BE2C (cell line): ENCODE results near the gene RUNX2.

ENCODE experiments used
- DNase-seq: peaks from one replicate; pipeline ENCODE4 v3.0.0-alpha.2; 2020
- H3K27me3 ChIP-seq: fragments of 250-450 bp; sonication (Bioruptor Pico); 2 replicates; pipeline ENCODE4 v1.5.1; 2020; ENCODE audit warnings: mild to moderate bottlenecking
- H3K36me3 ChIP-seq: fragments of 250-450 bp; sonication (Bioruptor Pico); 2 replicates; pipeline ENCODE4 v1.5.1; 2020; ENCODE audit warnings: mild to moderate bottlenecking
- H3K4me1 ChIP-seq: fragments of 250-450 bp; sonication (Bioruptor Pico); 2 replicates; pipeline ENCODE4 v1.5.1; 2020
- H3K4me3 ChIP-seq: 2 replicates; pipeline ENCODE4 v1.5.1; 2011; ENCODE audit warnings: low read depth, low read length
- H3K9me3 ChIP-seq: fragments of 250-450 bp; sonication (Bioruptor Pico); 2 replicates; pipeline ENCODE4 v1.5.1; 2020
- CTCF ChIP-seq: IDR thresholded peaks from 2 replicates; pipeline ENCODE4 v1.5.1; 2012; ENCODE audit warnings: mild to moderate bottlenecking, low read depth, low read length

Gene RUNX2

GRCh38 chr6:45314146-45314545 is 14.0 kb upstream of the RUNX2 start:
- Histone ChIP-seq H3K27me3 (no peaks in the 10 kb centered on the region; the same call in 1 of the 2 replicates), H3K4me1 (no peaks in the 10 kb centered on the region)

GRCh38 chr6:45320349-45320748 is 7.8 kb upstream of the RUNX2 start:
- TF ChIP-seq CTCF: no peak
- Histone ChIP-seq H3K4me1 (no peaks in the 10 kb centered on the region), H3K36me3 (no peaks in the 10 kb centered on the region), H3K9me3 (no peaks in the 10 kb centered on the region), H3K4me3 (no peak overlapping the region), H3K27me3 (peaks cover 4% of the 10 kb centered on the region; the same call in 1 of the 2 replicates)
- DNase-seq: no peak

More at GRCh38 chr6:45314146-45314545, 14.0 kb upstream of the RUNX2 start:
- Histone ChIP-seq H3K36me3 (no peaks in the 10 kb centered on the region), H3K9me3 (no peaks in the 10 kb centered on the region), H3K4me3 (no peak overlapping the region)
- no peak for TF ChIP-seq CTCF
- DNase-seq: no peak

DNA sequence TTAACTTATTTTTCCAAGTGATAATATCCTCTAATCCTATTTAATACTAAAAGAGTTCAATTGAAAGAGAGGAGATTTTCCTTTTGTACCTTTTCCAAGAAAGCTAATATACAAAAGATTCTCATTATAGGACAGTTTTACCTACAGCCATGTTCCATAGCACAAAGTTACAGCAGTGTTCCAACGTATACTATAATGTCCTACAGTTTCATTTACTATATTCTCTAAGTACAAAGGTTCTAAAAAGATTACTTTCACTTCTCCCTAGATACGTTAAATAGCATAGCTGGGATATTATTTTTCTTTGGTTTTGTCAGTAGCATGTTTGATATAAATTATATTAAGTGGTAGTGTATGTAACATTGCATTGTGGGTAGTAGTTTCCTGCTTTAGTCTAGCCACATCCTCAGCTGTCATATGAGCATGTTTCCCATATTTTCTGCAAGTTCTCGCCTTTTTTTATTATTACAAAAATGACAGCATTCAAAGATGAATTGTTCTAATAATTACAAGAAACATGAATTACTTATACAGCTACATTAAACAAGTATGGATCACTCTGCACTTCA is 4.4 kb upstream of the RUNX2 start:
- Histone ChIP-seq H3K27me3 (peaks cover 7% of the 10 kb centered on the region), H3K4me3 (no peak overlapping the region), H3K9me3 (no peaks in the 10 kb centered on the region), H3K36me3 (no peaks in the 10 kb centered on the region), H3K4me1 (no peaks in the 10 kb centered on the region)
- DNase-seq: no peak
- TF ChIP-seq CTCF: no peak

GRCh38 chr6:45326698-45327417 is 1.3 kb upstream of the RUNX2 start:
- Histone ChIP-seq H3K36me3 (no peaks in the 10 kb centered on the region), H3K27me3 (peaks cover 10% of the 10 kb centered on the region), H3K4me3 (no peak overlapping the region), H3K4me1 (no peaks in the 10 kb centered on the region), H3K9me3 (no peaks in the 10 kb centered on the region)
- DNase-seq: no peak
- no peak for TF ChIP-seq CTCF

DNA sequence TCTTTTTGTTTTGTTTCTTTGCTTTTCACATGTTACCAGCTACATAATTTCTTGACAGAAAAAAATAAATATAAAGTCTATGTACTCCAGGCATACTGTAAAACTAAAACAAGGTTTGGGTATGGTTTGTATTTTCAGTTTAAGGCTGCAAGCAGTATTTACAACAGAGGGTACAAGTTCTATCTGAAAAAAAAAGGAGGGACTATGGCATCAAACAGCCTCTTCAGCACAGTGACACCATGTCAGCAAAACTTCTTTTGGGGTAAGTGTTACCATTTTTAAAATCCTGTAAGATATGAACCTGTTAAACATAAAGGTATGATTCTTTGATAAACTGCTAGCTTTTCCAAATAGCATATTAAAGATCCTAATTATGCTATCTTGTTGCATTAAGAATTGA is 393 bp downstream of the RUNX2 start:
- H3K36me3 ChIP-seq: no peaks in the 10 kb centered on the region
- H3K27me3 ChIP-seq: peaks cover 10% of the 10 kb centered on the region
- no peak overlapping the region for H3K4me3 ChIP-seq
- DNase-seq: no peak
- H3K9me3 ChIP-seq: no peaks in the 10 kb centered on the region
- no peak for TF ChIP-seq CTCF
- no peaks in the 10 kb centered on the region for H3K4me1 ChIP-seq

DNA sequence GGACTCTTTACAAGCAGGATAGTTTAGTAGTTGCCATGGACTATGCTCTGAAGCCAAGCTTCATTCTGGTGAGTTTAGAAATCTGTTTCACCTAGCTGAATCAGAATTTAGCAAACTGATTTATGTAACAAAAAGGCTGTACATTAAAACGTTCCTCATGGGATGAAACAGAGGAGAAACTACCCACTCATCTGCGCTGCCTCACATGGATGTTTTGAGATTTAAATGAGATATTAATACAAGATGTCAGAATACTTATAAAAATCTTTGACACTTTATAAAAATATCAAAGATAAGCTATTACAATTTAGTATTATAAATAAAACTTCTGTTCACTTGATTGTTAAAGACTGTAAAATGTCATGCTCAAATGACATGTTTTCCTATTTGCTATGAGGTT is 16.8 kb downstream of the RUNX2 start:
- no peak for DNase-seq
- no peaks in the 10 kb centered on the region for H3K4me1 ChIP-seq
- no peaks in the 10 kb centered on the region for H3K9me3 ChIP-seq
- H3K36me3 ChIP-seq: no peaks in the 10 kb centered on the region
- no peak overlapping the region for H3K4me3 ChIP-seq
- no peaks in the 10 kb centered on the region for H3K27me3 ChIP-seq
- TF ChIP-seq CTCF: no peak
